Measurements from ENCODE around the gene CRCP. TPM values are rescaled to one million over a fixed set of nuclear protein-coding genes. Genes with fewer than 3 reads are reported as not detected.
"Not testable (repeated sequence)": the region's sequence is repeated elsewhere in the genome, so short reads cannot be mapped to it uniquely, and the experiment has no call there.

Gene CRCP
- total RNA-seq, 5 donors from 2014 or later (not counting 1 experiment from before 2014, with no cell fraction given) = 29.9 to 33.7 (median 31.6) TPM

DNA sequence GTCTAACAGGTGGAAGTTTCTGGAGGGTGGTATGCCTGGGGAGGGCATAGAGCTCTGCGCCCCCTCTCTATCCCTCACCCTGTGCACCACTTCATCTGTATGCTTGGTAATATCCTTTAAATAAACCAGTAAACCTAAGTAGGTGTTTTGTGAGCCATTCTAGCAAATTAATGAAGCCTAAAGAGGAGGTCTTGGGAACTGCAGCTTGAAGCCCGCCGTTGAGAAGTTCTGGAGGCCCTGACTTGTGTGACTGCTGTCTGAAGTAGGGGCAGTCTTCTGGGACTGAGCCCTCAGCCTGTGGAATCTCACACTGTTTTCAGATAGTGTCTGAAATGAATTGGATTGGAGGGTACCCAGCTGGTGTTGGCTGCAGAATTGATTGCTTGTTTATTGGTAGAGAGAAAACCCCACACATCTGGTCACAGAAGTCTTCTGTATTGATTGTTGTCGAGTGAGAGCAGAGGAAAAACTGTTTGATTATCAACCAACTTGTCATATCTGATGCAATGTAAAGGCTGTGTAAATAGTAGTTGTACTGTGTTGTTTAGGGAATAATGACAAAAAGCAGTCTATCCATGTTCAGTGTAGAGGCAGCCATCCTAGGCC lies 4.7 kb downstream of the CRCP start:
- CTCF ChIA-PET = no interaction called here
- ATAC-seq (replicated peaks in 1 of 4) (no peak), DNase-seq (no peak)
- no peaks in the 10 kb centered on the region for H3K27me3 Mint-ChIP-seq
- Histone ChIP-seq H3K9me3 (no peaks in the 10 kb centered on the region), H3K36me3 (ENCODE audit: control insufficient read depth in 2 of 2, extremely low read depth in 1 of 2, insufficient read depth in 1 of 2, low read length in 1 of 2) (peaks cover 0 to 7% of the 10 kb centered on the region in 2 donors), H3K27me3 (replicated peaks in 1 of 2; ENCODE audit: control insufficient read depth in 2 of 2, extremely low read depth in 1 of 2, insufficient read depth in 2 of 2, low read length in 1 of 2) (no peaks in the 10 kb centered on the region), H3K4me3 (ENCODE audit: control insufficient read depth in 1 of 2, extremely low read depth in 1 of 2, low read length in 1 of 2) (no peak overlapping the region), H3K27ac (ENCODE audit: low read length) (no peak overlapping the region), H3K4me1 (ENCODE audit: control insufficient read depth in 1 of 2, extremely low read depth in 1 of 2, insufficient read depth in 2 of 2, low read length in 2 of 2) (peaks cover 15 to 32% of the 10 kb centered on the region in 2 experiments)
- H3K36me3 Mint-ChIP-seq = no peaks in the 10 kb centered on the region
- WGBS (ENCODE audit: insufficient coverage) = no CpG with 5 or more reads among the region's 4 CpGs
- POLR2A ChIA-PET = interaction anchor here in 1 of 2 donors (0.6 kb wide), 1 partner anchor 34 kb away, joined by 3 read pairs; no protein-coding TSS in a partner anchor
- H3K27ac Mint-ChIP-seq = no peak overlapping the region
- H3K9me3 Mint-ChIP-seq = no peaks in the 10 kb centered on the region
- H3K4me1 Mint-ChIP-seq = peaks cover 53 to 65% (median 62%) of the 10 kb centered on the region in 3 donors
- H3K4me3 Mint-ChIP-seq = no peak overlapping the region

DNA sequence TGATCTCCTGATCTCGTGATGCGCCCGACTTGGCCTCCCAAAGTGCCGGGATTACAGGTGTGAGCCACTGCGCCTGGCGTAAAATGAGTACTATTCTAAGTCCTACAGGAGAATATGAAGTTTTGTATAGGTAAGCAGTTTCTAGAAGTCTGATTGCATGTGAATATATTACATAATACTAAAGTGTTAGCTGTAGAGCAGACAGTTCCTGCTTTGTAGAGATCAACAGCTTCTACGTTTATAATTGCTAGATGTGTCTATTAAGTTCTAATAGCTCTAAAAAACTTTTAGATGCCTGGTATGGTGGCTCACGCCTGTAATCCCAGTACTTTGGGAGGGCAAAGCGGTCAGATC lies 8.5 kb downstream of the CRCP start:
- H3K27ac ChIP-seq (ENCODE audit: low read length) = no peak overlapping the region
- WGBS (ENCODE audit: insufficient coverage) = 100% methylated on average over 3 of the region's 9 CpGs
- no peak overlapping the region for H3K4me3 ChIP-seq (ENCODE audit: control insufficient read depth in 1 of 2, extremely low read depth in 1 of 2, low read length in 1 of 2)
- H3K27me3 Mint-ChIP-seq = no peaks in the 10 kb centered on the region
- no peaks in the 10 kb centered on the region for H3K27me3 ChIP-seq (replicated peaks in 1 of 2; ENCODE audit: control insufficient read depth in 2 of 2, extremely low read depth in 1 of 2, insufficient read depth in 2 of 2, low read length in 1 of 2)
- H3K27ac Mint-ChIP-seq = no peak overlapping the region
- ChIA-PET CTCF (interaction anchor here in 1 of 2 donors (0.5 kb wide), 1 partner anchor 291 kb away, joined by 3 read pairs; no protein-coding TSS in a partner anchor), POLR2A (interaction anchor here (0.5 to 0.7 kb wide), 2 partner anchors 9 to 48 kb away, joined by 4 to 7 read pairs; no protein-coding TSS in a partner anchor)
- ATAC-seq (replicated peaks in 1 of 4) = no peak
- H3K4me1 ChIP-seq (ENCODE audit: control insufficient read depth in 1 of 2, extremely low read depth in 1 of 2, insufficient read depth in 2 of 2, low read length in 2 of 2) = peaks cover 6 to 9% of the 10 kb centered on the region in 2 experiments
- H3K36me3 Mint-ChIP-seq = no peaks in the 10 kb centered on the region
- no peak overlapping the region for H3K4me3 Mint-ChIP-seq
- H3K4me1 Mint-ChIP-seq = peaks cover 35 to 69% (median 66%) of the 10 kb centered on the region in 3 donors
- no peak for DNase-seq
- H3K9me3 Mint-ChIP-seq = no peaks in the 10 kb centered on the region
- no peaks in the 10 kb centered on the region for H3K9me3 ChIP-seq
- H3K36me3 ChIP-seq (ENCODE audit: control insufficient read depth in 2 of 2, extremely low read depth in 1 of 2, insufficient read depth in 1 of 2, low read length in 1 of 2) = peaks cover 0 to 7% of the 10 kb centered on the region in 2 donors

DNA sequence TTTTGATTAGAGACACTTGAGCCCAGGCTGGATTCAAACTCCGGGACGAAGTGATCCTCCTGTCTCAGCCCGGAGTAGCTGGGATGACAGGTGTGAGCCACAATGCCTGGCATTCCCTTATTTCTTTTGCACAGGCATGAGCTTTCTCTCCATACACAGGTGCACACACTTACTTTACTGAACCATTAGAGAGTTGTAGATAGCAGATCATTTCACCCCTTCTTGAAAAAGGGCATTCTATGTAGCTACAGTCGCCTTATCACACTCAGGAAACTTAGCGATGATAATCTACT lies 9.9 kb downstream of the CRCP start:
- POLR2A ChIA-PET; H3K36me3 ChIP-seq (ENCODE audit: control insufficient read depth in 2 of 2, extremely low read depth in 1 of 2, insufficient read depth in 1 of 2, low read length in 1 of 2): not testable (repeated sequence)

DNA sequence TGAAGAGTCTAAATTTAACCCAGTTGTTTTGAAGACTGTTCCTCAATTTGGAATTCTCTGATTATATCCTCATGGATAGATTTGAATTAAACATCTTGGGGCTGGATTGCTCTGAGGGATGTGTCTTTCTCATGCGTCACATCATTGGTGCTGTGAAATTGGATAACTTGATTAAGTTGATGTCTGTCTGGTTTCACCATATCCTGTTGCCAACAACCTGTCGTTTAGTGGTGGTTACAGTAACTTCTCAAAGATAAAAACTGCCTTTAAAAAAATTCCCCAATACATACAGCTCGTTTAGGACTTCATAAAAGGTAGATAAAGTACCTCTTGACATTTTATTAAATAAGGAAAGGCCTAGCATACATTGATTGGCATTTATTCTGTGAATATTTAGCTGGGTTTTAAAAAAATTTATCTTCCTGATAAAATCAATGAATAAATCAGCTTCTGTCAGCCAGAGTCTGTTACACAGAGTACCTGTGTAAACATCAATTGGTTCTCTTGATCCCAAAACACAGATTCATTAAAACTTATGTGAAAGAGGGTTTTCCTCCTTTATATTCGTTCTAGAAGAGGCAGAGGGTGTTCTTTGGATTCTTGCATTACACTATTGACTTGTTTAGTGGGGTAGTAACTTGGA lies 10.5 kb downstream of the CRCP start:
- H3K36me3 Mint-ChIP-seq = peaks cover 2% of the 10 kb centered on the region
- peak overlapping the region; percentile 4 to 58 for H3K27ac Mint-ChIP-seq
- Histone ChIP-seq H3K27me3 (replicated peaks in 1 of 2; ENCODE audit: control insufficient read depth in 2 of 2, extremely low read depth in 1 of 2, insufficient read depth in 2 of 2, low read length in 1 of 2) (no peaks in the 10 kb centered on the region), H3K4me1 (ENCODE audit: control insufficient read depth in 1 of 2, extremely low read depth in 1 of 2, insufficient read depth in 2 of 2, low read length in 2 of 2) (peaks cover 0 to 9% of the 10 kb centered on the region in 2 experiments), H3K9me3 (no peaks in the 10 kb centered on the region), H3K27ac (ENCODE audit: low read length) (peak overlapping the region; percentile 5), H3K4me3 (ENCODE audit: control insufficient read depth in 1 of 2, extremely low read depth in 1 of 2, low read length in 1 of 2) (no peak overlapping the region), H3K36me3 (ENCODE audit: control insufficient read depth in 2 of 2, extremely low read depth in 1 of 2, insufficient read depth in 1 of 2, low read length in 1 of 2) (peaks cover 0 to 2% of the 10 kb centered on the region in 2 donors)
- no CpG with 5 or more reads among the region's 4 CpGs for WGBS (ENCODE audit: insufficient coverage)
- H3K4me1 Mint-ChIP-seq = peaks cover 20 to 59% (median 52%) of the 10 kb centered on the region in 3 donors
- no peaks in the 10 kb centered on the region for H3K27me3 Mint-ChIP-seq
- no peaks in the 10 kb centered on the region for H3K9me3 Mint-ChIP-seq
- CTCF ChIA-PET = interaction anchor here in 1 of 2 donors (0.7 kb wide), 1 partner anchor 94 kb away, joined by 4 read pairs; no protein-coding TSS in a partner anchor
- POLR2A ChIA-PET = no interaction called here
- H3K4me3 Mint-ChIP-seq = peak overlapping the region in 1 of 3 donors; percentile 48
- ATAC-seq (replicated peaks in 1 of 4) (peak in 2 of 4 experiments; percentile 40 to 59), DNase-seq (peak in 1 of 35 experiments; percentile 15)

More for the DNA sequence above, 9.9 kb downstream of the CRCP start:
- WGBS (ENCODE audit: insufficient coverage) = no CpG with 5 or more reads among the region's 5 CpGs
- H3K4me1 ChIP-seq (ENCODE audit: control insufficient read depth in 1 of 2, extremely low read depth in 1 of 2, insufficient read depth in 2 of 2, low read length in 2 of 2); H3K9me3 ChIP-seq; H3K27me3 ChIP-seq (replicated peaks in 1 of 2; ENCODE audit: control insufficient read depth in 2 of 2, extremely low read depth in 1 of 2, insufficient read depth in 2 of 2, low read length in 1 of 2); H3K27ac ChIP-seq (ENCODE audit: low read length); H3K4me3 ChIP-seq (ENCODE audit: control insufficient read depth in 1 of 2, extremely low read depth in 1 of 2, low read length in 1 of 2); H3K27me3 Mint-ChIP-seq; H3K9me3 Mint-ChIP-seq; H3K36me3 Mint-ChIP-seq; ATAC-seq (replicated peaks in 1 of 4); DNase-seq: not testable (repeated sequence)
- peaks cover 21 to 59% (median 54%) of the 10 kb centered on the region in 3 donors for H3K4me1 Mint-ChIP-seq
- CTCF ChIA-PET = interaction anchor here in 1 of 2 donors (0.6 kb wide), 1 partner anchor 760 kb away, joined by 7 read pairs; no protein-coding TSS in a partner anchor
- H3K4me3 Mint-ChIP-seq = peak overlapping the region in 1 of 3 donors; percentile 48
- peak overlapping the region; percentile 36 to 58 for H3K27ac Mint-ChIP-seq

DNA sequence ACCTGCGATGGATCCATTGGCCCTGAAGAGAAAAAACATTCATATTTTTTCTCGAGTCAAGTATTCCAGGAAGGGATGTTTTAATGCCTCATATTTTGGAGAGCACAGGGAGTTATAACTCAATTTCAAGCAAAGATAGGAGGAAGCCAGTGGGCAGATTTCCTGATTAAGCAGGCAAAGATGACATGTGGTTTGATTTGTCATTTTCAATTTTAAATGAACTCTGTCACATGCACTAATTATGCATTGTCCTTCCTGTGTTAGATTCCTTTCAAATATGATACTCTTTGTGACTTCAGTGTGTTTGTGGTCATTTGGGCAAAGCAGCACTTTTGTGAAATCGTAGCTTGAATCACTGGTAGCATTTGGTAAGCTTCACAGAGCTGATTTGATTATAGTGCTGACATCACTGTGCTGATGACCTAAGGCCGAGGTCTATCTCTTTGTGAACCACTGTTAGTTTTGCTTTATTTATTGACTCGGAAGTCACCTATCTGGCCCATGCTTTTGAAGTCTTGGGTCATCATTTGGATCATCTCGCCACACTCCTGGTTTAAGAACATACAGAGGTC lies 11.2 kb downstream of the CRCP start:
- H3K4me3 ChIP-seq (ENCODE audit: control insufficient read depth in 1 of 2, extremely low read depth in 1 of 2, low read length in 1 of 2); H3K27me3 Mint-ChIP-seq; POLR2A ChIA-PET; H3K27me3 ChIP-seq (replicated peaks in 1 of 2; ENCODE audit: control insufficient read depth in 2 of 2, extremely low read depth in 1 of 2, insufficient read depth in 2 of 2, low read length in 1 of 2); H3K9me3 ChIP-seq; H3K9me3 Mint-ChIP-seq; H3K27ac ChIP-seq (ENCODE audit: low read length); H3K36me3 ChIP-seq (ENCODE audit: control insufficient read depth in 2 of 2, extremely low read depth in 1 of 2, insufficient read depth in 1 of 2, low read length in 1 of 2); H3K4me1 ChIP-seq (ENCODE audit: control insufficient read depth in 1 of 2, extremely low read depth in 1 of 2, insufficient read depth in 2 of 2, low read length in 2 of 2); H3K36me3 Mint-ChIP-seq; H3K4me3 Mint-ChIP-seq: not testable (repeated sequence)
- DNase-seq (peak in 3 of 35 experiments; percentile 16 to 32 (median 22)), ATAC-seq (replicated peaks in 1 of 4) (peak in 1 of 4 experiments; percentile 26)
- peaks cover 20 to 56% (median 49%) of the 10 kb centered on the region in 3 donors for H3K4me1 Mint-ChIP-seq
- 68% methylated on average over 4 of the region's 6 CpGs for WGBS (ENCODE audit: insufficient coverage)
- peak overlapping the region in 1 of 2 donors; percentile 17 for H3K27ac Mint-ChIP-seq
- CTCF ChIA-PET = interaction anchor here in 1 of 2 donors (0.7 kb wide), 1 partner anchor 95 kb away, joined by 4 read pairs; no protein-coding TSS in a partner anchor

DNA sequence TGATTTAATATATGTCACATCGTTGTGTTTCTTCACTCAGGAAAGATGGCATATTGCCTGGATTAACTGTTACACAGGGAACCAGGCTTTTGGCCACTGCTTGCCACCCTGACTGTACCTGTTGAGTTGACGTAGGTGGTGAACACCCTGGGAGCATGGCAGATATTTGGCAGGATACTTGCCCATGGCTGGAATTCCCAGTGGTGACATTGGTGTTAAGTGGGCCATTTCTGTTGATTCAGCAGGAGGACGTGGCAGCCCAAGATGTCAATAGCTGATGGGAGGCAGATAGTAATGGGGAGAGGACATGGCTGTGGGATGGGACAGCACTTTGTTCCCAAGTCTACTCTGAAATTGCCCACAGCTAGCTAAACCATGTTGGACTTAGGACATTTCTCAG lies 12.5 kb downstream of the CRCP start:
- H3K4me3 Mint-ChIP-seq; H3K4me3 ChIP-seq (ENCODE audit: control insufficient read depth in 1 of 2, extremely low read depth in 1 of 2, low read length in 1 of 2); H3K27me3 ChIP-seq (replicated peaks in 1 of 2; ENCODE audit: control insufficient read depth in 2 of 2, extremely low read depth in 1 of 2, insufficient read depth in 2 of 2, low read length in 1 of 2); H3K4me1 ChIP-seq (ENCODE audit: control insufficient read depth in 1 of 2, extremely low read depth in 1 of 2, insufficient read depth in 2 of 2, low read length in 2 of 2); ATAC-seq (replicated peaks in 1 of 4); H3K27me3 Mint-ChIP-seq; DNase-seq; H3K9me3 Mint-ChIP-seq; H3K27ac Mint-ChIP-seq; CTCF ChIA-PET; H3K9me3 ChIP-seq; H3K27ac ChIP-seq (ENCODE audit: low read length): not testable (repeated sequence)
- peaks cover 0 to 15% of the 10 kb centered on the region in 2 donors for H3K36me3 ChIP-seq (ENCODE audit: control insufficient read depth in 2 of 2, extremely low read depth in 1 of 2, insufficient read depth in 1 of 2, low read length in 1 of 2)
- 83% methylated on average over 1 of the region's 3 CpGs for WGBS (ENCODE audit: insufficient coverage)
- H3K4me1 Mint-ChIP-seq = peaks cover 20 to 51% (median 44%) of the 10 kb centered on the region in 3 donors
- POLR2A ChIA-PET = interaction anchor here in 1 of 2 donors (0.6 kb wide), 1 partner anchor 1187 kb away, joined by 3 read pairs; no protein-coding TSS in a partner anchor
- peaks cover 11% of the 10 kb centered on the region for H3K36me3 Mint-ChIP-seq
